Fibroblast of pulmonary artery (primary cell): ENCODE measurements around the gene NRP1.

Experiments used
- DNase-seq: peaks from one replicate; pipeline ENCODE4 v3.0.0-alpha.2; 2010; ENCODE audit warnings: low read depth
- H3K4me3 ChIP-seq: replicated peaks from 2 replicates; pipeline ENCODE4 v1.5.1; 2011; ENCODE audit warnings: low read depth, mild to moderate bottlenecking, control low read depth, low read length, moderate library complexity
- CTCF ChIP-seq: IDR thresholded peaks from 2 replicates; pipeline ENCODE4 v1.5.1; 2011; ENCODE audit warnings: mild to moderate bottlenecking, control low read depth, low read length, inconsistent platforms; ENCODE audit errors: missing control alignments

The NRP1 gene

GRCh38 chr10:33249659-33250345 lies 84.7 kb downstream of the NRP1 start:
- no peak for TF ChIP-seq CTCF
- no peak for DNase-seq
- no peak overlapping the region for H3K4me3 ChIP-seq

DNA sequence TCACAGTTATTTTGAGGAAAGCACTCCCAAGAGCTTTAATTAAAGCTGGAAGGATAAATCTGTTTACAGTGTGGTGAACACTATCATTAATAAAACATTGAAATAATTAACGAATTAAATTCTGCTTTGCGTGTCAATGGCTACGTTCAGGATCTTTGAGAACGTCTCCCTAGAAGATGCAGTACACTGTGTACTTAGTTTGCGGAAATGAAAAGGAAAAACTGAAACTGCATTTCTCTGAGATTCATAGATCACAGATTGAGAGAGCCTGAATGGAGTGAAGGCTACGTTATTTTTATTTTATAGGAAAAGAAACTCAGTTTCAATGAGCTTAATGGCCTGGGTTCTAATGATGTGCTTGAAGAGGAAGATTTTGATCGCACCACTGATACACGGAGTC lies 85.3 kb downstream of the NRP1 start:
- no peak overlapping the region for H3K4me3 ChIP-seq
- no peak for TF ChIP-seq CTCF
- DNase-seq = no peak

DNA sequence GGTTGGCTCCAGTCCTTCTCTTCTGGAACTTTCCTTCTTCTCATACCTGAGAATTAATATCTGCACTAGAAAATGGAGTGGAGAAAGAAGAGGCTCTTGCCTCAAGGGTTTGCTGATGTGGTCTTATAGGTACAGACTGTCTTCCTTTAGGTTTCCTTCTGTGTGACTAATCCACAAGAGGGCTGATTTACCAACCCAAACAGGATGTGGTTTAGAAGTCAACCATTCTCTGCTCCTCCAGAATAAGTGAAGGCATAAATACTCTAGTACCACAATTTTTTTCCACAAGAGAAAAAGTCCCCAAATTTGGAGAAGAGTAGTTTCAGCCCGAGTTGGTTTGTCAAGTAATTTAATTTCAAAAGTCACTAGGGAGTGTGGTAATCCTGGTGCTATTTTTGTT lies 85.8 kb downstream of the NRP1 start:
- no peak for TF ChIP-seq CTCF
- H3K4me3 ChIP-seq = no peak overlapping the region
- peak; percentile 88 for DNase-seq

GRCh38 chr10:33247221-33247922 lies 87.1 kb downstream of the NRP1 start:
- TF ChIP-seq CTCF = no peak
- no peak overlapping the region for H3K4me3 ChIP-seq
- DNase-seq = no peak

GRCh38 chr10:33245343-33245742 lies 89.1 kb downstream of the NRP1 start:
- DNase-seq = no peak
- H3K4me3 ChIP-seq = no peak overlapping the region
- TF ChIP-seq CTCF = no peak

GRCh38 chr10:33244354-33244967 lies 90.0 kb downstream of the NRP1 start:
- no peak for TF ChIP-seq CTCF
- no peak for DNase-seq
- H3K4me3 ChIP-seq = no peak overlapping the region
